ENCODE measurements around the gene COA8.
"Not testable (repeated sequence)": the region's sequence is repeated elsewhere in the genome, so short reads cannot be mapped to it uniquely, and the experiment has no call there.

The COA8 gene

DNA sequence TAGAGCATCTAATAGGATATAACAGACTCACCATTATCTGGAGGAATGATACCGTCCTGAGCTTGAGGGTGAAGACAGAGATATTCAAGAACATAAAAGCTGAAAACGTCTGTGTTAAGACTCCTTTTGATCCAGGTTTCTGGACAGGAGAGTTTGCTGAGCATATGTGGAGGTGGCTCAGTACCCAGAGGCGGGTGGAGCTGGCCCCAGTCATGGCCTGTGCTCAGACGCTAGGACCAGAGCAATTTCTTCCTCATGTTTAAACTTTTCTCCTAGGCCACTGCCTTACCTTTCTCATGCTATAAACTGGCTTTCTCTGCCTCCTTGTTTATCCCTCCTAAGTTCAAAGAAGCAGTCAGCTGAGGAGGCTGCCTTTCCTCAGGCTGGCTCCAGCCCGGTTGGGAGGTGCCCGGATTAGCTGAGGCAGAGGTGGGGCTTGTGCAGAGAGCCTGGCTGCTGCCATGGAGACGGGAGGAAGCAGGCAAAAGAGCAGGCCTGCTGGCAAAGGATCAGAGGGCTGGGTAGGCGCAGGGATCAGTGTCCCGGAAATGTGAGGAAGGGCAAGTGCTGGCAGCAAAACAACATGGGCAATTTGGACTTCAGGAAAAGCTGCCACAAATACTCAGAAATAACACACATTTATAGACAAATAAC, 13.7 kb downstream of the COA8 start:
- DNase-seq, result no peak

DNA sequence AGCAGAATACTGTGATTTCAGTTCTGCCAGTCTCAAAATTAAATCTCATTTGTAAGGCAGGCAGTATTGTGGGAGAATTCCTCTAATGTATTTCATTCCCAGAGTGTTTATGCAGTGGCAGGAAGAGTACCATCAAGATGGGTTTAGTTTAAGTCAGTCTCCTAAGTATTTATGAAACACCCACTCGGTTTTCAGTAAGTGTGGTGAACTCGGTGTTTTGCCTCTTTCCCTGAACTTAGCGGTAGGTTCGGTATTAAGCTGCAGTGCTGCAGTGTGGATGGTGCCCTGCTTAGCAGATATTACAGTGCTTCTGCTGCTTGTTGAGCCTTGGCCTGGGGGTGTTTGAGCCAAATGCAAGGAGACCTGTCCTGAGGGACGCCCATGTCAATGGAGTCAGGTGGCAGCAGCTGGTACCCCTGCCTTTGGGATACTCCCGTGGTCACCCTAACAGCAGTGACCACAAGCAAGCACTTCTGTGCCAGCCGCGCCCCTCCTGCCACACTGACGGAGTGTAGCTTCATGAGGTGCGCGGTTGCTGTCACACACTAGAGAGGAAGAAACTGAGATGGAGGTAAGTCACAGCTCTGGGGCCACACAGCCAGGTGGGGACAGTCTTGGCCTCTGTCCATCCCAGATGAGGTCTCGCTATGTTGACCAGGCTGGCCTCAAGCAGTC, 15.8 kb downstream of the COA8 start:
- DNase-seq, result no peak

DNA sequence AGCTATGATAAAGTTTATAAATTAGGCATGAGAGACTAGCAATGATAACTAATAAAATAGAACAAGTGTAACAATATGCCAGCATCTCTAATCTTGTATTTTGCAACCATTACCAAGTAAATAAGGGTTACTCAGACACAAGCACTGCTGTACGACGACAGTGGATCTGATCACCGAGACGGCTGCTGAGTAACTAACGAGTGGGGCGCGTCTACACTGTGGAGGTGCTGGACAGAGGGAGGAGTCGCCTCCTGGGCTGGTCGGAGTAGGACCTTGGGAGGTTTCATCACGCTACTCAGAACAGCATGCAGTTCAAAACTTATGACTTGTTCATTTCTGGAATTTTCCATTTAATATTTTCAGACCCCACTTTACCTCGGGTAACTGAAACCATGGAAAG, 18.4 kb downstream of the COA8 start:
- no peak for DNase-seq

DNA sequence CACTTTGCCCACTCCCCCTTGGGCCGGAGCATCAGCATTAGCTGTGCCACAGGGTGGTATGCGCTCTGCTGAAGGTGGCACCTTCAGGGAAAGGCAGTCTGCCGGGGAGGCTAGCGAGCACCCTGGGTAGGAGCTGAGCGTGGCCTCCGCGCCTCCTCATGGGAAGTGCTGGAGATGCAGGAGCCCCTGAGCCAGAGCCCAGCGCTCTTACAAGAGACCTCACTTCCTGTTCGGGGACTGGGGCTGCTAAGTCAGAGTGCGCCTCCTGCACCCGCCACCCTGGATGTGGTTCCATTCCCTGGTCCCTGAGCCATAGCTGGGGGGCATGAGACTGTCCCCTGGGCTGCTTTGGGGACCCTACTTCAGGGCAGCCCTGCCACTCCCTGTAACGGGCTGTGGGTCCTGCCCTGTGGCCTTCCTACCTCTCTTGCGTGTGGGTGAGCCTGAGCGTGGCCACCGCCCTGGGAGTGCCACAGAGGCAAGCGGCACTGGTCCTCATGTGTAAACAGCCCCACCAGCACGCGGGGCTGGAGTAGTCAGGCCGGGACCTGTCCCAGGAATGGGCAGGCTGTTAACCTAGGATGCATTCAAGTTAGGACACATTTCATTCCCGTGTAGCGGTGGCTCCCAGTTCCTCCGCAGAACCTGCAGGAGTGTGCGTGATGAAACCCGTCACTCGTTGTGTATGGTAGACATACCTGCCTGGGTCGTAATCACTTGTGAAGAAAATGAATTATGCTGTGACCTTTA, 19.4 kb downstream of the COA8 start:
- DNase-seq, result no peak

DNA sequence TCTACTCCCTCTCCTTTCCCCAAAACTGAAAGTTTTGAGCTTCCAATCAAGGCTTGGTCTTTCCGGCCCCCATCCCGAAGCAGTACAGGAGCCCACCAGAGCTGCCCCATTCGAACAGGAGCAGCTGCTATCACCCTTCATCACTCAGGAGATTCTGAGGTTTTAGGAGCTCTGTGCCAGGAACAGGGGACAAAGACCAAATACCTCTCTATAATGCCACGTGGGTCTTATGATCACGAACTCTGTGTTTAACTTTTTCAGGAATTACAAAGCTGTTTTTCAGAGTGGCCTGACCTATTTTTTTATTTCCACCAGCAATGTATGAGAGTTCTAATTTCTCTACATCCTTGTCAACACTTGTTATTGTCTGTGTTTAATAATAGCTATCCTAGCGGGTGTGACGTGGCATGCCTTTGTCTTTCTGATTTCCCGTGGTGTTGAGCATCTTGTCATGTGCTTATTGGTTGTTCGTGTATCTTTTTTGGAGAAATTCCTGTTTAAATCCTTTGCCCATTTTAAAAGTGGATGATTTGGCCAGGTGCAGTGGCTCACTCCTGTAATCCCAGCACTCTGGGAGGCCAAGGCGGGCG, 21.7 kb downstream of the COA8 start:
- no peak for DNase-seq

DNA sequence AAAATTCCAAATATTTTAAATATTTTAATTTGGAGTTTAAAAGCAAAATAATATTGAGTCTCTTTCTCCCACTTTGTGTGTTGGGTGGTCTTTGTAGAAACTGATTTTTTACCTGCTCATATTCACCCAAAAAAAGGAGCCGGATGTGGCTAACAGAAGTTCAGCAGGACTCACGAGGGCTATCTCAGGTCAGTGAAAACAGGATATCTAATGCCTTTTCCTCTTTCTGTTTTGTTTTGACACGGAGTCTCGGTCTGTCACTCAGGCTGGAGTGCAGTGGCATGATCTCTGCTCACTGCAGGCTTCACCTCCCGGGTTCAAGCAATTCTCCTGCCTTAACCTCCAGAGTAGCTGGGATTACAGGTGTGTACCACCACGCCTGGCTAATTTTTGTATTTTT, 30.8 kb downstream of the COA8 start:
- DNase-seq, result no peak

DNA sequence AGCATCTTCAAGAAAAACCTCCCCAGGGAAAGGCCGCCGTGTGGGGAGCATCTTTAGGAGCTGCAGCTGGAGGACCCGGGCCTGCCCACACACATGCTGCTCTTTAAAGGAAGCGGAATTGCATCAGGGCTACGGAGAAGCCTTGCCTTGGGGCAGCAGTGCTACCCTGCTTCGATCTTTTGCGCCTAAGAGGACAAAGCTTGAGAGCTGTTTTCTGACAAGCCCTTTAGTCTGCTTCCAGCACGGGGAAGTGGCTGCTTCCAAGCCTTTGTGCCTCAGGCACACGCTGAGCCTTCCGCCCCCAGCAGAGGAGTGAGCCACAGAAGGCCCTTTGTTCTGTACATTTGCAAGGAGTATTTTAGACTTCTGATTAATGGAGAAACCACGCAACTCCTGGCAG, 31.5 kb downstream of the COA8 start:
- DNase-seq, result no peak

DNA sequence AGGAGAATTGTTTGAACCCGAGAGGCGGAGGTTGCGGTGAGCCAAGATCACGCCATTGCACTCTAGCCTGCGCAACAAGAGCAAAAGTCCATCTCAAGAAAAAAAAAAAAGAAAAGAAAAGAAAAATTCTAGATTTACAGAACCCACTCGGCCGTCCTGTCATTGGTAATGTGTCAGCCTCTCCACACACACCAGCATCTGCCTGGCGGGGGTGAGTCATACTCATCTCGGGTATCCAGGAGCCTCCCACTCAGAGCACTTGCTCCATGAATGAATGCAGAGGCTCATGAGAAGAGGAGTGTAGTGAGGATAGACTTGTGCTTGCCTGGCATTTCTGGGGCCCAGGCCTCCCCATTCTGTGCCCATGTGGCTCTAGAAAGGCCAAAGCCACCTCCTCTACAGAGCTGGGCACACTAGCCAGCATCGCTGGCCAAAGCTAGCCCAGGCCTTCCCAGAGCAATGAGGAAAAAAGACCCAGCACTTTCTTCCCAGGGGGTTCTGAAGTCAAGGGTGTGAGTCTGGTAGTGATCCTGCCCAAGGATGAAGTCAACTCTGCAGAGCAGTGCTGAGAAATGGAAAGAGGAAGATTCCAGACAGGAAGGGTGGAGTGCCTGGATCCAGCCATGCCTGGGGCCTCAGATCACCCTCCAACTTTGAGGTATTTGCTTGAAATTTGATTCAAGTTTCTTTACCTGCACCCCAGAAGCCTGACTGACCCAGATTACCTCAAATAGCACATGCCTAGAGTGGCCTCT, 35.0 kb downstream of the COA8 start:
- DNase-seq, result no peak

DNA sequence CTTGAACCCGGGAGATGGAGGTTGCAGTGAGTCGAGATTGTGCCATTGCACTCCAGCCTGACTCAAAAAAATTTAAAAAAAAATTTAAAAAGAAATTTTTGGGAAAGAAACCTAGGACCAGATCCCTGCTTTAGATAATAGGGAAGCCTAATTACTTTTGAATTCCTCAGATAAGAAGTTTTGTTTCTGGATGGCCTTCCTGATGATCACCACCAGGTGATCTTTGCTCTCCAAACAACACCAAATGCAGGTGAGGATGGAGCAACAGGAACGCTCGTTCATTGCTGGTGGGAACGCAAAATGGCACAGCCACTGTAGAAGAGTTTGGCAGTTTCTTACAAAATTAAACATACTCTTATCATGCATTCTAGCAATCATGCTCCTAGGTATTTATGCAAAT, 37.7 kb downstream of the COA8 start:
- no peak for DNase-seq

DNA sequence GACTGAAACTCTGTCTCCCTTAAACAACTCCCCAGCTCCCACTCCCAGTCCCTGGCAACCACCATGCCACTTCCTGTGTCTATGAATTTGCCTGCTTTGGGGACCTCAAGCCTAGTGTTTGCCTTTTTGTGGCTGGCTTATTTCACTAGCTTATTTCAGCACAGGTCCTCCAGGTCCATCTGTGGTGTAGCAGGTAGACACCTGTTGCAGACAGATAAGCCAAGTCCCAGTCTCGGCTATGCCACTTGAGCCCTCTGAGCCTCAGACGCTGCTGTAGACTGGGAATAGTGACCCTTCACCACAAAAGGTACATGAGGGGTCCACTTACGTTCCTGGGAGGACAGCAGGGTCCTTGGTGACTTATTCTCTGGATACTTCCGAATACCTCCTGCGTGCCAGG, 41.9 kb downstream of the COA8 start:
- DNase-seq, result no peak

DNA sequence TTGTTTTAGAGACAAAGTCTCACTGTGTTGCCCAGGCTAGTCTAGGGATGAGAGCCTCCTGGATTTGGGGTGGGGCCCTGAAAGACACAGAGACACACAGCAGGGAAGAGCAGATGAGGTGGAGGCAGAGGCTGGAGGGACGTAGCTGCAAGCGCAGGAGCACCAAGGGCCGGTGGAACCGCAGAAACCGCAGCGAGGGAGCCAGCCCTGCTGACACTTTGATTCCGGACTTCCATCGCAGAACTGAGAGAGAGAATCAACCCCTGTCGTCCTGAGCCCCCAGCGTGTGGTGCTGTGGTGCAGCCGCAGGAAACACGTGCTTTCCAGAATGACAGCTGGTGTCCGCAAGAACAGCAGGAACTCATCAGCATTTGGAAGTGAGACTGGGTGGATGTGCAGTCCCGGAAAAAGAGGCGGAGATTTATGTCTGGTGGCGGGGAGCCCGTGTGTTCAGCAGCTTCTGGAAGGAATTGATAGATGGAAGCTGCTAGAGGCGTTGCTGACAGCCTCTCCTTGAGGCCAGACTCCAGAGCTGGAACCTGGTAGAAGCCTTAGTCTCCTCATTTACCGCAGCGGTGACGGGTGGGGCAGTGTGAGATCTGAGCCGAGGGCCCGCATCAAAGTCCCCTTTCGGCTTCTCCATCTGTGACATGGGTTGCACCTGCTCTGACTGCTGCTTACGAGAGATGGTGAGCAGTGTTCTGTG, 44.4 kb downstream of the COA8 start:
- DNase-seq, result peak; percentile 92

DNA sequence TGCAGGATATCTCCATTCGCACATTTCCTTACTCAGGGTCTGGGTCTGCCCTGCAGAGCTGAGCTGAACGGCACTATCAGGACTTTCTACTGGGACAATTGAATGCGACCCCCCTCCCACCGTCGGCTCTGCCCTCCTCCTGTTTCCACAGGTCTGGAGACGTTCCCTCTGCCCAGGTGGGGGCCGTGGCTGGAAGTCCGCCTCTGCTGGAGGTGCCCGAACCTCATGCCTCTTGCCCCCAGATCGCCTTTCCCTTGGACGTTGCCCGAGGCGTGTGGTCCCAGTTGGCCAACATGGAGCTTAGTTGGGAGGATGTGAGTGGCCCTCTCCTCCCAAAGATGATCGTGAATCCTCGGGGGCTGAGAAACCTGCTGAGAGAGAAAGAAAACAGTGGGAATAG, 45.1 kb downstream of the COA8 start:
- no peak for DNase-seq

DNA sequence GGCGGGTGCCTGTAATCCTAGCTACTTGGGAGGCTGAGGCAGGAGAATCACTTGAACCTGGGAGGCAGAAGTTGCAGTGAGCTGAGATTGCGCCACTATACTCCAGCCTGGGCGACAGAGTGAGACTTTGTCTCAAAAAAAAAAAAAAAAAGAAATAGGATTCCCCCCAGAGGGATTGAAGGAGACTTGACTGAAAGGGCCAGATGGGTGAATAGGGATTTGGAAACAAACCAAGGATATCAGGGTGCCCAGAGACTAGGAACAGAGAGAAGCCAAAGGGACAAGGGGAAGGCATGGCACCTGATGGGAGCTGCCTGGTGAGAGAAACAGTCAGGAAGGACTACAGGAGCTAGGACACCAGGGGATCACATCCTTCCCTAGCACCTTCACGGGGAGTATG, 46.3 kb downstream of the COA8 start:
- DNase-seq, result not testable (repeated sequence)

DNA sequence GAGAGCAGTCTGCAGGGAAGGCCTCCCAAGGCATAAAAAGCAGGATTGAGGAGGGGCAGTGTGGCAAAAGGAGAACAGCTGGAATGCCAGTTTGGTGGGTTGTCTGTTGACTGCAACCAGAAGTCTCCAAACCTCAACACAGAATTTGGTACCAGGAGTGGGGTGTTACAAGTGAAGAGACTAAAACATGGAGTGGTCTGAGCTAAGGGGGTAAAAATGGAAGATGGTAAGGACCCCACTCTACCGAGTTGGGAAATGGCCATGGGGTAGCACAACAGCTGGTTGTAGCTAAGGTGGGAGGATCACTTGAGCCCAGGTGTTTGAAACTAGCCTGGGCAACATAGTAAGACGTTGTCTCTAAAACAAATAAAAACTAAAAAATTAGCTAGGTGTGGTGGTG, 48.5 kb downstream of the COA8 start:
- DNase-seq, result no peak

DNA sequence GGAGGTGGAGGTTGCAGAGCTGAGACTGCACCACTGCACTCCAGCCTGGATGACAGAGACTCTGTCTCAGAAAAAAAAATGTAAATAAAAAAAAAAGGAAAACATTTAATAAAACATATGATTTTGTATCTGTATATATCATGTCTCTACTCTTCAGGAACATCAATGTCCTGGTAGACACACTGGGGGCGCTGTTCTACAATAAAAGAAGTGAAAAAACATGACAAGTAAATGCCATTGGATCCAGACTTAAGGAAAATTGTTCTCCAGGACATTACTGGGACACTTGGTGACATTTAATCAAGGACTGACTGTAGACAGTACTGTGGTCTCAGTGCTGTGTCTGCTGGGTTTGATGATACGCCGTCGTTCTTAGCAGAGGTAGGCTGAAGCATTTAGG, 50.8 kb downstream of the COA8 start:
- no peak for DNase-seq

DNA sequence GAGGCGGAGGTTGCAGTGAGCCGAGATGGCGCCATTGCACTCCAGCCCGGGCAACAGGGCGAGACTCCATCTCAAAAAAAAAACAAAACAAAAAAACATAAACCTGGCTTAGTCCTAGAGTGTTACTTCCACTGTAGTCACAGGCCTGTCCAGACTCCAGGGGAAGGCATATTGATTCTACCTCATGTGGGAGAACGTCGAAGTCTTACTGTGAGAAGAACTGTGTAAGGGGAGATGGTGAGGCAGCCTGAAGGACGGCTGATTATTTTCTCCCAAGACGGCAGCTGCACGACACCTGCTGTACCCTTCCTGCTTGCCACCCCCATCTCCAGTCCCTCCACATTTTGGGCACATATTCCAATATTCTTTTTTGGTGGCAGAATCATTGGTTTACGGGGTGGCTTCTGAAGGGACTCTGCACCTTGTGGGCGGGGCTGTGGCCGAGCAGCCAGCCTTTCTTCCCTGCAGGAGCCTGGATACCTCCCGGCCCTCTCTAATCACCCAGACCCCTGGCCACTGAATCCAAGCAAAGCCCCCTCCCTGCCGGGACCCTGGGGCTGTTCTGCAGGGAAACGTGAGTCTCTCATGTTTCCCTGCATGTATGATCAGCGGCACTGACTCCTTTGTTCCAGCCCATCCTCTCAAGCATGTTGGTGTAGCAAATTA, 54.0 kb downstream of the COA8 start:
- DNase-seq, result no peak

DNA sequence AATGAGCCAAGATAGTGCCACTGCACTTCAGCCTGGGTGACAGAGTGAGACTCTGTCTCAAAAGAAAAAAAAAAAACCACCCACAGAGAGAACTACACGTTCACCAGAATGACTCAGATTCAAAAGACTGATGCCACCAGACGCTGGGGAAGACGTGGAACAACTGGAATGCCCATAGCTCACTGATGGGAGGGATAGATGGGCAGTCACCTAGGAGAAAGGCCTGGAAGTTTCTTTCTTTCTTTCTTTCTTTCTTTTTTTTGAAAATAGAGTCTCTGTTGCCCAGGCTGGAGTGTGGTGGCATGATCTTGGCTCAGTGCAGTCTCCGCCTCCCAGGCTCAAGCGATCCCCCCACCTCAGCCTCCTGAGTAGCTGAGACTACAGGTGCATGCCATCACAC, 56.3 kb downstream of the COA8 start:
- no peak for DNase-seq

DNA sequence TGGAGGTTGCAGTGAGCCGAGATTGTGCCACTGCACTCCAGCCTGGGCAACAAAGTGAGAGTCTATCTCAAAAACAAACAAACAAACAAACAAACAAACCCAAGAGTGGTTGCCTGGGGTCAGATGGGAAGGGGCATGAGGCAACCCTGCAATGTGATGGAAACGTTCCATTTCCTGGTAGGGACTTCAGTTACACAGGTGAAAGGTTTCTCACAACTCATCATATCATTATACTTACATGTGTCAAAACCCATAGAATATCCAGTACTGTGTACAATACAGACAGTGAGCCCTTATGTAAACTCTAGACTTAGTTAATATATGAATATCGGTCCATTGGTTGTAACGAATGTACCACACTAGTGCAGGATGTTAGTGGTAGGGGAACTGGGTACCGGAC, 59.1 kb downstream of the COA8 start:
- DNase-seq, result no peak

DNA sequence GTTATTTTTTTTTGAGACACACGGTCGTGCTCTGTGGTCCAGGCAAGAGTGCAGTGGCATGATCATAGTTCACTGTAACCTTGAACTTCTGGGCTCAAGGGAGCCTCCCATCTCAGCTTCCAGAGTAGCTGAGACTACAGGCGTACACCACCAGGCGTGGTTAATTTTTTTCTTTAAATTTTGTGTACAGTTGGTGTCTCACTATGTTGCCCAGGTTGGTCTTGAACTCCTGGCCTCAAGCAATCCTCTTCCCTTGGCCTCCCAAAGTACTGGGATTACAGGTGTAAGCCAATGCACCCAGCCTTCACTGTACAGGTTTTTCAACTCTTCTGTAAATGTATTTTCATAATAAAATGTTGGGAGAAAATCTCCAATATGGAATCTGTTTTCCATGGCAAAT, 60.5 kb downstream of the COA8 start:
- DNase-seq, result no peak

DNA sequence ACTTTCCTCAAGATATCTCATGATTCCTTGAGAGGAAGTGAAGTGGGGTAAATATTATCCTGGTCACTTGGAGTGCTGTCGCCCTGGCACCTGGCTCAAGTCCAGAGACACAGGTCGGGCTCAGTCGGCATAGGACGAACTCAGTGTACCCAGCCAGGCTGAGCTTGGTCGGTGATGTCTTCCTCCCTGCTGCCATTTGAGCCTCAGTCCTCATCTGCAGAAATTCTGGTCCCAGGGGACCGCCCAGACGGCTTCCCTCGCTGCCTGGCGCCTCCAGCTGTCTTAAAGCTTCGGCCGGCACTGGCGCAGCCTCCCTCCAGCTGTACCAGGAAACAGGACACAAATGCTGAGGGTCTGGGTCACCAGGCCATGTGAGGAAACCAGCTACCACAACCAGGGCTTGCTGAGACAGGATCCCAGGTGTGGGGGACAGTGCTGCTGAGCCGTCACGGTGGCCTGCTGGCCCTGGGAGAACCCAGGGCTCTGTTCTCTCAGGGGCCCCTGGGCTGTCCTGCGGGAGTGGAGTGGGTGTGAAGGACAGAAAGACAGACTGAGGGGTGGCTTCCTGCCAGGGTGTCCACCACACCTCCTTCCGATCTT, 61.2 kb downstream of the COA8 start:
- no peak for DNase-seq

DNA sequence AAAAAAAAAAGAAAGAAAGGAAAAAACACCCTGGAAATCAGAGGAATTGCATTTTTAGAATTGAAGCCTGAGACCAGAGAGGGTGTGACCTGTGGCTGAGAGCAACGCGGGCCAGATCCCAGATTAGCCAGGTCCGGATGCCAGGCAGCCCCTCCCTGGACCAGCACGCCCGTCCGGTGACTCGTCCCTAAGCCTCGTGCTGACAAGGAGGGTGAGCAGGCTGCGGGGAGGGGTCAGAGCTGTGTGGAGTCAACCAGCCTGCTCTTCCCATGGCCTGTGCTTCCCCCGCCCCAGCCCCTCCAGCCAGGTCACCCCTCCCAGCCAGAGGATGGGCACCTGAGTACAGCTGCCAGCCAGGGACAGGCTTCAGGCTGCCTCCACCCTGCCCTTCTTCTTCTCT, 62.1 kb downstream of the COA8 start:
- no peak for DNase-seq
